ENCODE measurements around the gene TENM4. TPM values are rescaled to one million over a fixed set of nuclear protein-coding genes. Genes with fewer than 3 reads are reported as not detected.
"Not testable (repeated sequence)": the region's sequence is repeated elsewhere in the genome, so short reads cannot be mapped to it uniquely, and the experiment has no call there.

The TENM4 gene
- polyA plus RNA-seq, 3 donors: 0.31 to 1.7 TPM; not detected in 1

DNA sequence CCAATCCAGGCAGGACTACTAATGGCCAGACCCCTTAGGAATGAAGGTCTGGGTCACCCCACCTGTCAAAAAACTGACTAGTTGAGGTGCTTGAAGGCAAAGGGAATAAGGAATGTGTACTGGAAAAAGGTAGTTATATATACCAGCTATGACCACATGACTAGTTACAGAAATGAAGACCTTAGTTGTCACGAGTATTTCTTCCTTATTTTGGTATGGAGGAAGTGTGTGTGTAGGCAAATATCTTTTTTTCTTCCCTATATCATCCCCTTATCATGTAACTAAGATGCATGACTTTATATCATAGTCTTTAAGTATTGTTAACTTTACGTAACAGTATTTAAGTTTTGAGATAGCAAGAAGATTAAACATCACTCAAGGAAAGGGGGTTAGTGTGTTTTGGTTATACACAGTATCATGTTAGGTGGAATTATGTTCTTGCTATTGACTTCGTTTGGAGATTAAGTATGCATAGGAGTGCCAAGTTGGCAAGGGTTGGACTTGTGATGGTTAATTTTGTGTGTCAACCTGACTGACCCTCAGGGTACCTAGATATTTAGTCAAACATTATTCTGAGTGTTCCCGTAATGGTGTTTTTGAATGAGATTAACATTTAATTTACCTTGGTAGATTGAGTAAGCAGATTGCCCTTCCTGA is 828.0 kb downstream of the TENM4 start:
- Histone ChIP-seq H3K36me3 (replicated peaks in 1 of 2; ENCODE audit: control insufficient read depth in 1 of 2, insufficient read depth in 2 of 2, low read length in 2 of 2) (no peaks in the 10 kb centered on the region), H2AFZ (ENCODE audit: insufficient read depth, low read depth, low read length, poor library complexity, severe bottlenecking) (no peak overlapping the region), H4K20me1 (ENCODE audit: insufficient read depth, low read length) (no peaks in the 10 kb centered on the region), H3K9ac (ENCODE audit: insufficient read depth, low read length, poor library complexity, severe bottlenecking) (no peak overlapping the region), H3K27me3 (ENCODE audit: control insufficient read depth in 2 of 2, insufficient read depth in 2 of 2, low read length in 2 of 2) (no peaks in the 10 kb centered on the region), H3K4me1 (ENCODE audit: control insufficient read depth in 1 of 2, insufficient read depth in 2 of 2, low read length in 2 of 2) (no peaks in the 10 kb centered on the region), H3K79me2 (ENCODE audit: insufficient read depth, low read length) (no peaks in the 10 kb centered on the region), H3K4me2 (replicated peaks; ENCODE audit: extremely low read depth, low read length, poor library complexity, severe bottlenecking) (no peak overlapping the region), H3K27ac (ENCODE audit: low read depth in 1 of 2, low read length in 2 of 2) (no peak overlapping the region), H3K9me3 (replicated peaks in 1 of 2; ENCODE audit: control insufficient read depth in 1 of 2, insufficient read depth in 1 of 2, low read length in 2 of 2) (peaks cover 0 to 7% of the 10 kb centered on the region in 2 donors), H3K4me3 (replicated peaks in 1 of 3; ENCODE audit: low read depth in 2 of 3, low read length in 3 of 3) (no peak overlapping the region)
- H3K27me3 Mint-ChIP-seq (ENCODE audit: low read depth in 3 of 3): peaks cover 0 to 5% (median 3%) of the 10 kb centered on the region in 3 donors
- 60% methylated on average over 1 of the region's 4 CpGs for WGBS (ENCODE audit: insufficient coverage)
- no peaks in the 10 kb centered on the region for H3K36me3 Mint-ChIP-seq
- no peaks in the 10 kb centered on the region for H3K4me1 Mint-ChIP-seq
- H3K27ac Mint-ChIP-seq: no peak overlapping the region
- H3K9me3 Mint-ChIP-seq: peaks cover 5 to 14% (median 8%) of the 10 kb centered on the region in 7 donors
- TF ChIP-seq, protein P1, sequence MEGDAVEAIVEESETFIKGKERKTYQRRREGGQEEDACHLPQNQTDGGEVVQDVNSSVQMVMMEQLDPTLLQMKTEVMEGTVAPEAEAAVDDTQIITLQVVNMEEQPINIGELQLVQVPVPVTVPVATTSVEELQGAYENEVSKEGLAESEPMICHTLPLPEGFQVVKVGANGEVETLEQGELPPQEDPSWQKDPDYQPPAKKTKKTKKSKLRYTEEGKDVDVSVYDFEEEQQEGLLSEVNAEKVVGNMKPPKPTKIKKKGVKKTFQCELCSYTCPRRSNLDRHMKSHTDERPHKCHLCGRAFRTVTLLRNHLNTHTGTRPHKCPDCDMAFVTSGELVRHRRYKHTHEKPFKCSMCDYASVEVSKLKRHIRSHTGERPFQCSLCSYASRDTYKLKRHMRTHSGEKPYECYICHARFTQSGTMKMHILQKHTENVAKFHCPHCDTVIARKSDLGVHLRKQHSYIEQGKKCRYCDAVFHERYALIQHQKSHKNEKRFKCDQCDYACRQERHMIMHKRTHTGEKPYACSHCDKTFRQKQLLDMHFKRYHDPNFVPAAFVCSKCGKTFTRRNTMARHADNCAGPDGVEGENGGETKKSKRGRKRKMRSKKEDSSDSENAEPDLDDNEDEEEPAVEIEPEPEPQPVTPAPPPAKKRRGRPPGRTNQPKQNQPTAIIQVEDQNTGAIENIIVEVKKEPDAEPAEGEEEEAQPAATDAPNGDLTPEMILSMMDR (IDR thresholded peaks at IDR 0.05): no peak
- no peak overlapping the region for H3K4me3 Mint-ChIP-seq
- intact Hi-C loops (cut with micrococcal nuclease): no loop called here
- no peak for DNase-seq

DNA sequence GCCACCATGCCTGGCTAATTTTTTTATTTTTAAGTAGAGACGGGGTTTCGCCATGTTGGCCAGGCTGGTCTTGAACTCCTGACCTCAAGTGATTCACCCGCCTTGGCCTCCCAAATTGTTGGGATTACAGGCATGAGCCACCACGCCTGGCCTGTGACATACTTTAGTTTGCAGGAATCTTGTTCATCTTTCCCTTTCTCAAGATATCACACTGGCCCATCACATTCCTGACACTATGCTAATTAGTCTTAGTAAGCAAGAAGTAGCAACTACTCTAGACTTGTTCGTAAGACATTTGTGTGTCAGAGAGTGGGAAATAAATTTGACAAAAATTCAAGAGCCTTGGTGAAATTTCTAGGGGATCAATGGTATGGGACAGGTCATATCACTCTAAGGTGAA is 831.5 kb downstream of the TENM4 start:
- intact Hi-C loops (cut with micrococcal nuclease); H3K4me3 Mint-ChIP-seq; H3K27ac Mint-ChIP-seq; H3K36me3 ChIP-seq (replicated peaks in 1 of 2; ENCODE audit: control insufficient read depth in 1 of 2, insufficient read depth in 2 of 2, low read length in 2 of 2); H3K4me3 ChIP-seq (replicated peaks in 1 of 3; ENCODE audit: low read depth in 2 of 3, low read length in 3 of 3); DNase-seq; H3K27me3 ChIP-seq (ENCODE audit: control insufficient read depth in 2 of 2, insufficient read depth in 2 of 2, low read length in 2 of 2); H3K9ac ChIP-seq (ENCODE audit: insufficient read depth, low read length, poor library complexity, severe bottlenecking); H2AFZ ChIP-seq (ENCODE audit: insufficient read depth, low read depth, low read length, poor library complexity, severe bottlenecking); H3K4me1 ChIP-seq (ENCODE audit: control insufficient read depth in 1 of 2, insufficient read depth in 2 of 2, low read length in 2 of 2); H3K79me2 ChIP-seq (ENCODE audit: insufficient read depth, low read length); H3K36me3 Mint-ChIP-seq; H3K4me1 Mint-ChIP-seq; H4K20me1 ChIP-seq (ENCODE audit: insufficient read depth, low read length); H3K27ac ChIP-seq (ENCODE audit: low read depth in 1 of 2, low read length in 2 of 2); H3K4me2 ChIP-seq (replicated peaks; ENCODE audit: extremely low read depth, low read length, poor library complexity, severe bottlenecking); H3K9me3 ChIP-seq (replicated peaks in 1 of 2; ENCODE audit: control insufficient read depth in 1 of 2, insufficient read depth in 1 of 2, low read length in 2 of 2); H3K27me3 Mint-ChIP-seq (ENCODE audit: low read depth in 3 of 3): not testable (repeated sequence)
- 97% methylated on average over 3 of the region's 5 CpGs for WGBS (ENCODE audit: insufficient coverage)
- peaks cover 3 to 12% (median 6%) of the 10 kb centered on the region in 7 donors for H3K9me3 Mint-ChIP-seq

All from CD14-positive monocyte (primary cell).